CD4-positive, alpha-beta T cell treated with Interleukin-6 for 4 hours (primary cell): ENCODE measurements around the gene AKAP12.
"Not testable (repeated sequence)": the region's sequence is repeated elsewhere in the genome, so short reads cannot be mapped to it uniquely, and the experiment has no call there.

Experiments
- DNase-seq: peaks from one replicate; pipeline ENCODE4 v3.0.0-alpha.2; 2020; ENCODE audit warnings: mixed read lengths

Gene AKAP12

DNA sequence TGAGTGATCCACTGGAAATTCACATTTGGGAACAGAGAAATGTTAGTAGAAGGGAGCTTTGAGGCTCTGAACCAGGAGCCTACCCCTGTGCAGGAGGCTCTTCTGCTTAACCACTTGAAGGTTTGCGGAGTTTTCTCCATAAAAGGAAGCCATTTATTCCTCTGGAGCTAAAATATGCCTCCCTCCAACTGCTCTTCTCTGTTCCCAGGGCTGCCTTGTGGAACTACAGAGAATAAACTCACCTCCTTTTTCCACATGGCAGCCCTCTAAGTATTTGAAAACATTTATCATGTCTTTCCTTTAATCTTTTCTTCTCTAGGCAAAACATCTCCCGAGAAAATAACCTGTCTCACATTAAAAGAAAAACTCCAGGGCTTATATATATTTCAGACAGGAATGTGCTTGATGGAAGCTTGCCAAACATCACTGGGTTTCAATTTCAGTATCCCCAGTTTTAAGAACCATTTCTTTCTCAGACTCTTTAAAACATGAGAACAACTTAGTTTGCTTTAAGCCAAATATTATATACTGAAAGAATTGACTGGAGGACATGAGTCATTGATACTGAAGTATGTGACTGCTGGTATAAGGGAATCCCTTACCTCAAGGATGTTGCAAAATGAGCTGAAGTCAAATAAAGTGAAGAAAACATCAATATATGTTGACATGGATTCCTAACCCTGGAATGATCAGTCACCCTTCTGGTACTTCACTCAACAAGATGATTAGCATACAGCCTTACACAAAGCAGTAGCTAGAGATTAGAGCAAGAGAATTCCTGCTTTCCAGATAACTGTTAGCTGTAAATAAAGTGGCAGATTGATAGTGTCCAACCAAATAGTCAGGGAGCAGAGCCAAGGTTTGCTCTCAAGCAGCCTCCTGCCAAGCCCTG lies 77.6 kb downstream of the AKAP12 start:
- no peak for DNase-seq

- DNase-seq: no peak
Observed at GRCh38 chr6:151317995-151318365, 78.2 kb downstream of the AKAP12 start.

- no peak for DNase-seq
Observed at GRCh38 chr6:151320140-151320539, 80.4 kb downstream of the AKAP12 start.

DNA sequence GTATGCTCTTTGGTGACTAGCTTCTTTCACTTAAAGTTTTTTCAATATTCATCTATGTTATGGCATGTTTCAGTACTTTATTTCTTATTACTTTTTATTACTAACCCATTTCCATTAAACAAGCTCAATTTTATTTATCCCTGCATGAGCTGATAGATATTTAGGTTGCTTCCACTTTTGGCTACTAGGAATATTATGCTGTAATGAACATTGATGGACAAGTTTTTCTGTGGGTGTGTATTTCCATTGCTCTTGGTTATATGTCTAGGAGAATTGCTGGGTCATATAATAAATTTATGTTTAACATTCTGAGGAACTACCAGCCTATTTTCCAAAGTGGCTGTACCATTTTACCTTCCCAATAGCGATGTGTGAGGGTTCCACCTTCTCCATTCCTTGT lies 81.7 kb downstream of the AKAP12 start:
- no peak for DNase-seq

- no peak for DNase-seq
Observed at GRCh38 chr6:151322570-151322969, 82.8 kb downstream of the AKAP12 start.

DNA sequence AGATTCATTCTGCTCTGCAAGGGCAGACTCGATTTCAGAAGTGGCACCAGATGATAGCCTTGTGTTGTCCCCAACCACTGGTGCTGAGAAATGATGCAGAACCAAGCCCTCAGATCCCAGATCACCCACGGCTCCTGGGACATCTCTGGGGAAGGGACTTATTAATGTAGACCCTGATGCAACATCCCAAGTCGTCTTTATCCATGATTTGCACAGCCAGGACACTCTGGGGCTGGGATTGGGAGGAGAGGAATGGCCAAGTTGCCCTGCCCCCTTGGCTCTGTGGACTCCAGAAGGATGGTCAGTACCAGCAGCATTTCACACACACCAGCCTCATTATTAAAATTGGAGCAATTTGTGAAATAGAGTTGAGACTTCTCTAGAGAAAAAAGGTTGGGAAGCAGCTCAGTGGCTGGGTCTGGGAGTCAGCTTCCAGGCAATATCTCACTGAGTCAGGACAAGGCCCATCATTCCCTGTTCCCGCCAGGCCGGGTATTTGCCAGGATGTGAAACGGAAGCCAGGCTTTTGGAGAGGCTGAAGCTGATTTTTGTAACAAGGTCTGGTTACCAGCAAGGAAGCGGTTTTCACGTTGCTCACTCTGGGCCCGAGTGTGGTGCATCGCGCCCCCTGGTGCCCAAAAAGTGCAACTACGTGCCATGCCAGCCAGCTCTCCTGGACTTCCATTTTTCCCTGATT lies 84.2 kb downstream of the AKAP12 start:
- DNase-seq: peak; percentile 75

- DNase-seq: no peak
Observed at GRCh38 chr6:151324488-151324825, 84.7 kb downstream of the AKAP12 start.

DNA sequence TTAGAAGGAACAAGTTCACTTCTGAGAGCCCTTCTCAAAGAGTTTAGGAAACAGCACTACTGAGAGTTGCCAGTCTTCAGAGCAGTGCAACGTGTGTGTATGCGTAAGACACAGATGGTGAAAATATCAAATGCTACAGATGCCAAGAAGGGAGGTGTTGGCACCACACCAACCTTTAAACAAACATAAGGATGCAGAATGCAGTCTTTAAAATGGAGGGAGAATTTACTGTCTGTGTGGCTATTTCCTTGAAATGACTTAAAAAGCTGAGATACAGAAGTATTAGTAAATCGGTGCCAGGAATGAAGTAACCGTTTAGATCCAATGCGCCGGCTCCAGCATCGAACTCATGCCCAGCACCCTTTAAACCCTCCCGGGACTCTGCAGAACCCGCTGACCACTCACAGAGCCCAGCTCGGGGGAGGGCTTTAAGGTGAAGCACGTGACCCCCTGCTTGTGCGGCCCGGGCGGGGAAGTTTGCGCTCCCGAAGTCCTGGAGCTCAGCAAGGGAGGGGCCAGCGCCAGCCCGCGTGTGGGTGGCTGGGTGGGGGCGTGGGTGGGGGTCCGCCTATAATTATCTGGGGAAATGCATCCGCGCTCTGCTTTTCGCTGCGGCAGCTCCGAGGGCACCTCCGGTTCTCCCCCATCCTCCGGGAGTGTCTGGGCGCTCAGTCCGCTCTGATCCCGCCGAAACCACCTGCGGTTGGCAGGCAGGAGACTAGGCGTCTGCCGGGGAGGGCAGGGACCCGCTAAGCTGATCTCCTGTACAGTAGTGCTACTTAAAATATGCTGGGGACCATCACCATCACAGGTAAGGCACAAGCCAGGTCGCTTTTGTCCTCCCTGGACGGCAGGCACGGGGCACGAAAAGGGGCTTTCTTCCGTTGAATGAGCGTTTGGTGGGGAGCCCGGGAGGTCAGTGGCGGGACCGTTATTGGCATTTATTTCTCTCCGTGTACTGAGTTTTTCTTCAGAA lies 85.6 kb downstream of the AKAP12 start:
- peak; percentile 32 for DNase-seq

- DNase-seq: no peak
Observed at GRCh38 chr6:151326116-151326825, 86.5 kb downstream of the AKAP12 start.

DNA sequence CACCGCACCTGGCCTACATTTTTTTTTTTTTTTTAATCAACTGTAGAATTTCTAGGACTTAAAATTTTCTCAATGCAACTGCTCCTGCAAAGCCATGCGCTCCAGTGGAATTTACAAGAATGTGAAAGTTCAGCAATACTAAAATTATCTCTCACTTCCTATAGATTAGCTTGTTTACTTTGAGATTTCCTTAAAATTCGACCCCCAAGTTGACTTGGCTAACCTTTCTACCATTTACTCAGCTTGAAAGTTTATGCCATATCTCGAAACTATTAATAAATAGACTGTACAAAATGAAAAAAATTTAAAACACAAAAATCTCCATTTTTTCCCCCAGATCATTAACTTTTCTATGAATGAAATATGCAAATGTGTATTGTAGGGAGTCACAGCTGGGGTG lies 87.3 kb downstream of the AKAP12 start:
- DNase-seq: no peak

DNA sequence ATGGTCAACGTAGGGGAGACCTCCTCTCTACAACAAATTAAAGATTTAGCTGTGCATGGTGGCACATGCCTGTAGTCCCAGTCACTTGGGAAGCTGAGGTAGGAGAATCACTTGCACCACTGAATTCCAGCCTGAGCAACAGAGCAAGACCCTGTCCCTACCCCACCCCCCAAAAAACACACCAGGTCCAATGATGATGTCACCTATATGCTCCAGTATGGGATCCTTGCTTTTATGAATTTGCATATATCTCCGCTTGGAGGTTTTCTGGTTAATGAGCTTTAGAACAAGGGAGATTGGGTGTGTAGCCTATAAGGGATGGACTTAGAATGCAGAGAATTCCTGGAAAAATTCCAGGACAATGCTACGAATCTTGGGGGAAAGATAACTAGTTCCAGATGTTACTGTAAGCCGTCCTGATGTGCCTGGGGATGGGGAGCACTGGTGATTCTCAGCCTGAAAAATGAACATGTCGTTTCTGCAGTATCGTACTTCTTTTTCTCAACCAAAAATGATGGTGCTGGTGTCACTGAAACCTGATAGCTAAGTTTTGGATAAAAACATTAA lies 90.4 kb downstream of the AKAP12 start:
- no peak for DNase-seq

GRCh38 chr6:151335930-151336329 lies 96.2 kb downstream of the AKAP12 start:
- no peak for DNase-seq

GRCh38 chr6:151338651-151339200 lies 99.0 kb downstream of the AKAP12 start:
- no peak for DNase-seq

DNA sequence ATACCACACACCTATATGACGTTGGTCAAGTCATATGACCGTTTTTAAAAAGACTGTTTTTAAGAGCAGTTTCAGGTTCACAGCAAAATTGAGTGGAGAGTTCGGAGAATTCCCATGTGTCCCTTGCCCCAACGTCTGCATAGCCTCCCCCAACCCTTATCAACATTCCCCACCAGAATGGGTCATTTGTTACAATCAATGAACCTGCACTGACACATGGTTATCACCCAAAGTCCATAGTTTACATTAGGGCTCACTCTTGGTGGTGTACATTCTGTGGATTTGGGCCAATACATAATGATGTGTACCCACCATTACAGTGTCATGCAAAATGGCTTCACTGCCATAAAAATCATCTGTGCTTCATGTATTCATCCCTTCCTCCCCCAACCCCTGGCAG lies 99.6 kb downstream of the AKAP12 start:
- no peak for DNase-seq

- DNase-seq: no peak
Observed at GRCh38 chr6:151340219-151340978, 100.6 kb downstream of the AKAP12 start.

DNA sequence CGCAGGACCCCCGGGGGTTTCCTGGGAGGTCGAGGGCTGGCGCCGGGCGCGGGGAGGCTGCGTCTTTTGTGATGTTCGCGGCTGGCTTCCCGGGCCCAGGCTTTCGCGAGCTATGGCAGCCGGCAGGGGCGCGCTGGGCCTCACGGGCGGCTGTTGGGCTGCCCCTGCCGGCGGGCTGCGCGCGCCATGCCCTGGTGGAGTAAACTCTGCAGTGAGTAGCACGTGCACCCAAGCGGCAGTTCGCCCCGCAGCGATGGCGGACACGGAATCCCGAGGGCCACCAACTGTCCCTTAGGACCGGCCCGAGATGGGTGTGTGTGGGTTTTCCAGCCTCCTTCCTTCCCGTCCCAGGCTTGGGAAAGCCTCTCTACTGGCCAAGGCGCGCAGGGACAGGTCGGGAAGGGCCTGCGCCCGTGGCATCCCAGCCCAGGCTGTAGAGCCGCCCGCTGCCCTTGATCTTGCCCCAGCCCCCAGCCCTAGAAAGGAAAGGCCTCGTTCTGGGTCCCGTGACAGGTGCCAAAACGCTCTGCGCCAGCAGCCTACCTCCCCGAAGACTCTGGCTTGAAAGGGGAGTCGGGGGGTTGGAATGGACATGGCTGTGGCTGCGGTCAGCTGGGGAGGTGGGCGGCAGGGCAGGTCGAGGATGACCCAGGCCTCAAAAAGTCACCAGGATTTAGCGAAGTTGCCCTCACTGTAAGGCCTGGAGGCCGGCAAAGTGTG lies 101.9 kb downstream of the AKAP12 start:
- no peak for DNase-seq

DNA sequence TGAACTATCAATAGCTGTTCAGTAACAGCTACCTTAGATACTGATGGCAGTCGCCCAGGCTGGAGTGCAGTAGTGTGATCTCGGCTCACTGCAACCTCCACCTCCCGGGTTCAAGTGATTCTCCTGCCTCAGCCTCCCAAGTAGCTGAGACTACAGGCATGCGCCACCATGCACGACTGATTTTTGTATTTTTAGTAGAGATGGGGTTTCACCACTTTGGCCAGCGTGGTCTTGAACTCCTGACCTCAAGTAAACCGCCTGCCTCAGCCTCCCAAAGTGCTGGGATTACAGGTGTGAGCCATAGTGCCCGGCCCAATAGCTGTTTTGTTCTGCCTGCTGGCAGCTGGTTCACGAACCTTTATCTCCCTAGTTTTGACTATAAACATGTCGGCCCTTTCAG lies 103.0 kb downstream of the AKAP12 start:
- DNase-seq: not testable (repeated sequence)

- no peak for DNase-seq
Observed at GRCh38 chr6:151349651-151350270, 110.0 kb downstream of the AKAP12 start.

- no peak for DNase-seq
Observed at GRCh38 chr6:151350442-151351145, 110.8 kb downstream of the AKAP12 start.
